ENCODE results near the gene FARS2.

The FARS2 gene

DNA sequence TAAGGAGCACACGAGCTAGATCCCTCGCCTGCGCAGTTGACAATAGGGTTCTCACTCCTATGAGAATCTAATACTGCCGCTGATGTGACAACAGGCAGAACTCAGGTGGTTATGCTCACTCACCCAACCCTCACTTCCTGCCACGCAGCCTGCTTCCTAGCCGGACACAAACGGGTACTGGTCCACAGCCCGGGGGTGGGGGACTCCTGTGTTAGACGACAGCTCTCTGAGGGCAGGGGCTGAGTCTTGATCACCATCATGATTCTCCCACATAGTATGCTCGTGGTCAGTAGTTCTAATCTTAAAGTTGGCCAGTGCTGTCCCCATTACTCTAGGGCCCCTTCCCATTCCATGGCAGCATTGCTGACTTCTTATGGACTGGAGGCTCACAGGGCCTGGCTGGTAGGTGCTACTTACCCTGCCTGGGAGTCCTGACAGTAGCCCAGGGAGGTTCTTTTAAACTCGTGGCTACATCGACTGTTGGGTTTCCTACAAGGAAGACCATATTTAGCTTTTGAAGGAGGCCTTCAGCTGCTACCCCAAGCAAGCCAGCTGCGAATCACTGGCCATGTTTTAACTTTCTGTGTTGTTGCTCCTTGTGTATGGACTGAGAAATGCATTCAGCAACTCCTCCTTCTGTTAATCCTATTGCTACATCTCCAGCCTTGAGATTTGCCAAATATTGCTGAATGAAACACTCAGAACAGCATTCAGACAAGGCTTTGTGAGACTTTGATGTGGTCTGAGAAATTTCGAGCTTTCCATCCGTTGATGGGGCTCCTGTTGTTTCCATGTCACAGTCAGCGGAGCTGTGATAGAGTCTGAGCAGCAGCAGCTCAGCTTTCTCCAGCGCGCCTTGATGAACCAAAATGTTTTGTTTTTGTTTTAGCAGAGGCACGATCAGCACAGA is 445.1 kb downstream of the FARS2 start:
- FAIRE-seq: no peak

DNA sequence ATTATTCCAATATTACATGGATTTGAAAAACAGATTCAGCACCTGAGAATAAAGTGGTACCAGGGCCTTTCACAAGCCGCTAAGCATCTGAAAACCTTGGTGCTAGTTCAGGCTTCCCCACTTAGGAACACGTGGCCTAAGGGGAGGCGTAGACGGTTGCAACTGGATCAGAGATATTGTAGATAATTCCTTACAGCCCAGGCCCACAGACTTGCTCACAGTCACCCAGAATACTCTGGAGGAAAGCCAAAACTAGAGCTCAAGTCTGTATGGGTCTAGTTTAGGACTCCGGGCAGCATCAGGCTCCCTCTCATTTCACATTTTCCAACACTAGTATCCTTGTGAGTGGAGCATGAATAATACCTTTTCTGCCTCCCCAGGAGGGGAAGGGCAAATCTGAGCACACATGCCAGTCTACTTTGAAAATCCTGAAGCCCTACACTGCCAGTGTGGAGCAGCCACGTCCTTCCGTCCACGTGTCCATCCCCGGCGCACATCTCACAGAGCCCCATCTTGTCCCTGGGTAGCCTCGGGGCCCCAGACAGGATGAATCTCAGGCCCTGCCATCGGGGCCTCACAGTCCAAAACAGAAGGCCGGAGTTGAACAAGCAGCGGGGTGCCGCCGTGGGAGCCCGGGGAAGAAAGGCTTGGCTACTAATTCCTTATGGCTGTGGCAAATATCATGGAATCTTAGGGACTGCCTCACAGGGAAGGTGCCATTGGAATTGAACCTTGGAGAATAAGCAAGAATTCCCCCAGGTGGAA is 446.1 kb downstream of the FARS2 start:
- FAIRE-seq: no peak
- no peak for DNase-seq (ENCODE audit: insufficient read length, low spot score)

More for the DNA sequence above, 445.1 kb downstream of the FARS2 start:
- DNase-seq (ENCODE audit: insufficient read length, low spot score): no peak

DNA sequence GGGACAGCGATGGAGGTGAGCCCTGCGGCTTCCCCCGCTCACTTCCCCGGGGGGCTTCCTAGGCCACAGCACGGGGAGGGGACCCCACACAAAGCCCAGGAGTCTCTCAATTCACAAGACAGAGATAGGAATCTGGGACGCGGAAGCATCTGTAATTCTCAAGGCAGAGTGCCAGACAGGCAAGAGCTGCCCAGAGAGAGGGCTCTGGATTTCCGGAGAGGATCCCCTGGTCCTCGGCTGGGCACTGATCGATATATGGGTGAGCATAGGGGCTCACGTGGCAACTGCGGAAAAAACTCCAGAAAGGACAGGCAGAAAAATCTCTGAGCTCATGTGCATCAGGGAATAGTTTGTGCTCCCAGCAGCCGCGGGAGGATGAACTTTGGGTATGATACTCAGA is 449.2 kb downstream of the FARS2 start:
- no peak for DNase-seq (ENCODE audit: insufficient read length, low spot score)
- no peak for FAIRE-seq

DNA sequence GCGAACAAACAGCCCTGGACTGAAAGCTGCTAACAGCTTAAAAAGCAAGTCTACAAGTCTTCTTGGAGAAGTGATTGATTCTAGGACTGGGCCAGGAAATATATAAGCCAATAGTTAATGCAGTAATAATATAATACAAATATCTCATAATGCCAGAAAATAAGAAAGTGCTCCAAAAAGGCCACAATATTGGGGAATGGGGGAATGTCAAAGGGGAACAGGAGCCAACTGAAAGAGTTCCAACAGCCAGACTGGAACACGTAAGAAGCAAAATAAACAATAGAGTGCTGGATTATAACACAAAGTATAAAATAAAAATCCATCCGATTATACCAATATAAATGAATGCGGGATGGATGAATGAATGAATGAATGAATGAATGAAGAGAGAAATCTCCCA is 449.6 kb downstream of the FARS2 start:
- no peak for FAIRE-seq
- DNase-seq (ENCODE audit: insufficient read length, low spot score): no peak

DNA sequence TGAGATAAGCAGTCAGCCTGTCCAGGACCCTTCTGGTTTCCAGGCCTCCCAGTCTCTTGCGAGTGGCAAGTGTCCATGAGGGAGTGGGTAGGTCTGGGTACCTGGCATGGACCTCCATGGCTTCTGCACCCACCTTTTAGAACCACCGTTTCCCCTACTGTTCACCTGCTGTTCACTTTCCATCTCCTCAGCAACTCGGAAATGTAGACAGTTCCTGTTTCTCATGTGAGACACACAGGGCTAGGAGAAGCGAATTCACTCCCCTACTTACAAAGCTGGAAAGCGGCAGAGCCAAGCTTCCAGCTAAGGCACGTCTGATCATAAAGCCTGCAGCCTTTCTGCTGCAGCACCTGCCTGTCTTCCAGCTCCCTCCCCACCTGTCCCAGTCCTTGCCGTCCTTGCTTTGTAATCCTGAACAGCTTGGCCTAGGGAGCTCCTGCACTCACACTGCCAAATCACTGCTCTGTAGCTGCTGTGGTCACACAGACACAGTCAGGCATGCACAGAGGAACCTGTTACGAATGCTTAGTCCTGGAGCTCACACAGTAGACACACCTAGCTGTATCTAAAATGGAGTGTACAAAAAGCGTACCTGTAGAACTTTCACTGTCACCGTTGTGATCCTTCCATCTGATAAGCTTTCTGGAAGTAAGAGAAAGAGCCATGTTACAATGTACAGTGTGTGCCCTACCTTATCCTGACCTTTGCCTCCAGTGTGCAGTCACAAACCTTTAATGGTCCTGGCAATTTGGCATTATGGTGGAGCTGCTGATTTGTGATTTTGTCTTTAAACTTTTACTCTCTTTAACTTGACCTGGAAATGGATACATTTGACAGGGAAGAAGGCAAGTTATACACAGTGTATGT is 451.3 kb downstream of the FARS2 start:
- no peak for FAIRE-seq
- DNase-seq (ENCODE audit: insufficient read length, low spot score): no peak

DNA sequence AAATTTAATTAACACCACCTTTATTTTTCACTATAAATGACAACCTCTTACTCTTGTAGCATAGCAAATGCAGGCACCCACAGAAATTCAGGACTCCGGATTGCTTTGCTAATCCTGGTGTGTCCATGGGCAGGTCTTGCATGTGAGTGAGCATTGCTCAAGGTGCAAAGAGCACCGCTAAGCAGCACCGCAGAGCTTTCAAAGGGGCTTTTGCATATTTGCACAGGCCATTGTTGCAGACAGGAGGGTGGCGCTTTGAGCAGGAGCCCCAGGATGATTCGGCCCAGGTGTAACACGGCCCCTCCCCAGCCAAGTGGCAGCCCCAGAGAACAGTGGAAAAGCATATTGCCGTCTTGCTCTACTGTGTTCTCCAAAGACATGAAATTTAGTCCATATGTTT is 452.2 kb downstream of the FARS2 start:
- DNase-seq (ENCODE audit: insufficient read length, low spot score) (no peak), FAIRE-seq (no peak)

DNA sequence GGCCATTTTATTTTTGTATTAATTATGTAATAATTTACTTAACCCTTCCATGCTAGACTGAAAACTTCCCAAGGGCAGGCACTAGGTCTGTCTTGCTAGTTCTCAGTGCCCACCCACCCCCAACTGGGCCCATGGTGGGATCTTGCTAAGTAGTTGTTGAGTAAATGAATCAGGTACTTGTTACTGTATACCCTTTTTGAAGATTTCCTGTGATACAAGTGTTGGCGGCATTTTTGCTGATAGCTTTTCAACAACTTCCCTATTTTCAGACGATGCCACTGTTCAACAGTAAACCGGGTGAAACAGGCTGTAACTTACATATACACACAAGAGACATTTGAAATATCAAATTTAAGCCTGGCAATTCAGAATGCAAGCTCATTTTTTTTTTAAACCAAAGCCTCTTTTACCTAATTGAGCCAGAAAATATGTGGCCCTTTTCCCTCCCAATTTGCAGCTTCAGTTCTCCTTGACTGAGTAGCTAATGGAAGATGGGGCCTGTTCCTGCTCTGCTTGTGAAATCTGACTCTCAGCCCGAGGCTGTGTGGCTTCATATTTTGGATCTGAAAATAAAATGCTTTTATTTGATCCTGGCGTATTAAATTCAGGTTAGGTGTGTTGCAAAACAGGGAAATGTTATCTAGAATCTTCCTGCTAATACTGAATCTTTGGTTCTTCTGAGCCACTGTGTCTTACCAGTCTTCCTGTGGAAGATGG is 457.1 kb downstream of the FARS2 start:
- DNase-seq (ENCODE audit: insufficient read length, low spot score) (no peak), FAIRE-seq (no peak)

GRCh38 chr6:5723841-5724691 is 462.8 kb downstream of the FARS2 start:
- FAIRE-seq: peak; percentile 98
- DNase-seq (ENCODE audit: insufficient read length, low spot score): peak; percentile 65

DNA sequence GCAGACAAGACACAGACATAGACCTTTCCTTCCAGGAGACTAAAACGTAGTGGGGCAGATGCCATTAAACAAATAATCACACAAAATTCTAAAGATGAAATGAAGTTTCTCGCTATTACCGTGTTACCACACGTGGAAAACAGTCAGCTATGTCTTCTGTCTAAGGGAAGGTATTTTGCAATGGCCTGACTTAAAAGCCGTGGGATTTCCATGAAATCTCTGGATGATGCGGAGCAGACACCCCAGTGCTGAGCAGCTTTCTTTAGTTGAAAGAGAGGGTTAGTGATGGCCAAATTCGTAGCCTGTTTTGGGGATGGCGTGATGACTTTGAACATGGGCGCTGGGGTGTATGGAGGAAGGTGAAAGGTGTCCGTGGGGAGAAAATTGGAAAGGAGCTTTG is 463.6 kb downstream of the FARS2 start:
- FAIRE-seq: no peak

DNA sequence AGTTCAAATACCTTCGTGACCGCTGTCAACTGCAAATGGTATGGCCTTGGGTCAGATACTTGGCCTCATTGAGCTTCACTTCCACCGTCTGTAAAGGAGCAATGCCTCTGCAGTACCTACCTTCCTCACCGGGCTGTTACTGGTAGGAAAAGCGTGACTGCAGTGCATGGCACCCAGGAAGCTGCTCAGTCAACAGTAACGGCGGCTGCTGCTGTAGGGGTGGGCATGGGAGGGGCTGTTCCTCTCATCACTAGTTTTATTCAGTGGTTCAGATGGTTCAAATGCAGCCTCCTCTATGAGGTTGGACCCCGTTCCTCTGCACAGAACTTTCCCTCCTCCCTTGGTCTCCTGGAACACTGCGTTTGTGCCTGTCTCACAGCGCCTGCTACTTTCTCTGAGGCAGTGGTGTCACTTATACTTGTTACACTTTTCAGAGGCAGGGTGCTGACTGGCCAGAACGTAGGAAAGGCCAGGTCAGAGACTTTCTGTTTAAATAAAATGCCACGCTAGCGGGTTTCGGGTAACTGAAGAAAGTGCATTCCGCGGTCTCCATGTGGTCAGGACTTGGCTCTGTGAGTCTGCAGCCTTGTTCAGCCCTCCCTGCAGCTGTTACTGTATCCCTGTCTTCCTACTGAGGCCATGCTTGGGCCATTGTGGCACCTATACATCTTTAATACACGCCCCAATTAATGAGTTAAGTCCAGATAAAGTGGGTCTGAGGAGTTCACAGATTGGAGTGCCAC is 465.8 kb downstream of the FARS2 start:
- FAIRE-seq (no peak), DNase-seq (ENCODE audit: insufficient read length, low spot score) (no peak)

More for the DNA sequence above, 463.6 kb downstream of the FARS2 start:
- DNase-seq (ENCODE audit: insufficient read length, low spot score): no peak

DNA sequence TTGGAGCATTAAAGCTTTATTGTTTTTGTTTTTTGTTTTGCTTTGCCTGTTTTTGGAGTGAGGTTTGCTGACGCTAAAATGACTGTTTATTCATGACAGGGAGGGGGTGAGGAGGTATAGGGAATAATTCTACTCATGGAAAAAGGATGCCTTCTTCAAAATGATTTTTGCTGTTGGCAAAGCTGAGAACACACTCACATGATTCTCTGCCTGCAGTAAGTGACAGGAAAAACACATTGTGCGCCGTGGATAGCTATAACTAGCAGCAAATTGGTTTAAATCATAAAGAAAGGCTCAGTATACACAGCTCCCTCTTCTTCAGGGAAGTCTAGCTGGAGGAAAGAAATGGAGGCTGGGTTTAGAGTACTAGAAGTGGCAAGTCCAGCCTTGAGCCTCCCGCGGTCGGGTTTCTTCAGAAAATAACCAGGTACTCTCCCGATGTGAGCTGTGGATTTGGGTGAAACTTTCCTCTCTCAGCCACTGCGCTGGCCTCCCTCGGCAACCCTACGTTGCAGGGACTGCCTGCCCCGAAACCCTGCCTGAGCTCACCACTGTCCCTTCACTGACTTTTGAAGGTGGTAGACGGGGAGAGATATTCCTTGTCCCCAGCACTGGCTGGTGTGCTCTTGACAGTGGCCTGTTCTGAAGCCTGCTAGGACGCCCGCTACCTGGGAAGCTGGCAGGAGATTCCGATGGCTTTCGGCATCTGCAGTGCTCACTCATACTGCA is 467.2 kb downstream of the FARS2 start:
- FAIRE-seq: no peak
- DNase-seq (ENCODE audit: insufficient read length, low spot score): no peak

GRCh38 chr6:5729080-5729434 is 467.7 kb downstream of the FARS2 start:
- FAIRE-seq: no peak
- no peak for DNase-seq (ENCODE audit: insufficient read length, low spot score)

- FAIRE-seq (no peak), DNase-seq (ENCODE audit: insufficient read length, low spot score) (no peak)
These were observed 468.7 kb downstream of the FARS2 start for GRCh38 chr6:5729813-5730517.

- FAIRE-seq (no peak), DNase-seq (ENCODE audit: insufficient read length, low spot score) (no peak)
These were observed 469.4 kb downstream of the FARS2 start for GRCh38 chr6:5730585-5731263.

DNA sequence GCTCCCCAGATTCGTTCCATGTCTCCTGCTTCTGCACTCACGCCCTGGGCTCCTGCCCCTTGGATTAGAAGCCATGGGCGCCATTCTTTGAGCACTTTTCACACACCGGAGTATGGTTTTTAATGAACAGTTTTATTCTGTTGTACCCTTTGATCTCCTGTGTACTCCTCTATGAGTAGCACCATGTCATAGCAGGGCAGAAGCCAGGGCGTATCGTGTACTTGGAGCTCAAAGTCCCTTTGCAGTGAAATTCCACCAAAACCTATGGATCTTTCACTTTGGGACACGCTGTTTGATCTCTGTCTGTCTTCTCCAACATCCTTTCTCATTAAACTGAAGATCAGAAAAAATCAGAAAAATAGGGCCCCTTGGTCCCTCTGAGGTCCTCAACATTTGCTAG is 470.1 kb downstream of the FARS2 start:
- DNase-seq (ENCODE audit: insufficient read length, low spot score) (no peak), FAIRE-seq (no peak)

DNA sequence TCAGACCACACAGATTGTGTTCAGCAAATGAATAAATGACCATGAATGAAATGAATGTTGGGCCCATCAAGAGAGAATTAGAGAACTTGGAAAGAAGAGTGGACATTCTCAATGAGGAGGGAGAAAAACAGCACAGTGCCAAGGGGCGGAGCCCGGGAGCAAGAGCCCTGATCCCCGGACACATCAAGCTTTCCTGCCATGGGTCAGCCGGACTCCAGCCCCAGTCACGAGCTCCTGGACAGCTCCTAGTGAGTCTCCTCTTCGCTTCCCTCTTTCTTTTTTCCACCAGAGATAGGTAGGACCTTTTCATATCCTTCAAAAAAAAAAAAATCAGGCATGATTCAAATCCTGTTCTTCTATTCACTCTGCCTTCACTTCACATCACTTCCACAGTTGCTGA is 471.2 kb downstream of the FARS2 start:
- FAIRE-seq: no peak

More for the DNA sequence above, 471.2 kb downstream of the FARS2 start:
- no peak for DNase-seq (ENCODE audit: insufficient read length, low spot score)

Data from GM19239 (cell line).